SK-N-MC (cell line): ENCODE measurements around the gene AMMECR1.

Experiments used
- EZH2 ChIP-seq: fragments of 200-600 bp; sonication (generic); IDR thresholded peaks from one replicate; pipeline ENCODE4 v1.6.1; 2017; ENCODE audit warnings: antibody characterized with exemption
- POLR2AphosphoS5 ChIP-seq: IDR thresholded peaks from 2 replicates; pipeline ENCODE4 v1.6.1; 2012; ENCODE audit warnings: mild to moderate bottlenecking, low read depth, low read length, borderline replicate concordance

GRCh38 chrX:110245011-110245410 lies 72.9 kb downstream of the AMMECR1 start:
- no peak for TF ChIP-seq EZH2
- no peak for TF ChIP-seq POLR2AphosphoS5
